Activated CD8-positive, alpha-beta T cell treated with anti-CD3 and anti-CD28 coated beads for 36 hours (primary cell): ENCODE results near the gene SP100. TPM values are rescaled to one million over a fixed set of nuclear protein-coding genes. Genes with fewer than 3 reads are reported as not detected.
A peak's percentile ranks its signal among the peaks of the same experiment; 100 is the strongest.

ENCODE experiments used
- ATAC-seq: fragments of 200-7000 bp; cut with Tn5 transposase; one replicate; pipeline ENCODE4 v1.10.0; 2021; ENCODE audit warnings: mild to moderate bottlenecking, moderate library complexity
- CTCF ChIA-PET: fragments of 350-600 bp; sonication (Branson Sonifier 250); formaldehyde crosslinking; loops from one replicate; lab custom pipeline; 2021; ENCODE audit warnings: antibody characterized with exemption; lab: Charles Lee
- POLR2A ChIA-PET: fragments of 350-600 bp; sonication (Branson Sonifier 250); formaldehyde crosslinking; loops from one replicate; lab custom pipeline; 2021; ENCODE audit warnings: antibody characterized with exemption; lab: Charles Lee
- DNase-seq: peaks from one replicate; pipeline ENCODE4 v3.0.0-alpha.2; 2020
- H3K27ac Mint-ChIP-seq: one replicate; pipeline ENCODE4 v1.8.0; 2021; ENCODE audit warnings: mild to moderate bottlenecking, mixed read lengths
- H3K27me3 Mint-ChIP-seq: one replicate; pipeline ENCODE4 v1.8.0; 2021; ENCODE audit warnings: mixed read lengths
- H3K36me3 Mint-ChIP-seq: one replicate; pipeline ENCODE4 v1.8.0; 2021; ENCODE audit warnings: low read depth, mixed read lengths
- H3K4me1 Mint-ChIP-seq: one replicate; pipeline ENCODE4 v1.8.0; 2021; ENCODE audit warnings: low read depth, mixed read lengths
- H3K4me3 Mint-ChIP-seq: one replicate; pipeline ENCODE4 v1.8.0; 2021; ENCODE audit warnings: mild to moderate bottlenecking, moderate library complexity, mixed read lengths
- H3K9me3 Mint-ChIP-seq: one replicate; pipeline ENCODE4 v1.8.0; 2021; ENCODE audit warnings: mixed read lengths
- intact Hi-C: fragments of 100-400 bp; cut with micrococcal nuclease; formaldehyde crosslinking; loops from one replicate; pipeline ENCODE4 v1.10.0; 2022
- total RNA-seq, 2 experiments: library from RNA; stranded (reverse); gene quantifications; one replicate each; pipeline ENCODE4 v1.2.3, GENCODE V29; 2021
- TF ChIP-seq, protein P1 (sequence below): fragments of 200-600 bp; IDR thresholded peaks from one replicate; pipeline ENCODE4 v1.8.0; 2022; ENCODE audit warnings: antibody characterized with exemption, mild to moderate bottlenecking

SP100 gene
- total RNA-seq, 2 experiments from 2014 or later = 108 TPM

DNA sequence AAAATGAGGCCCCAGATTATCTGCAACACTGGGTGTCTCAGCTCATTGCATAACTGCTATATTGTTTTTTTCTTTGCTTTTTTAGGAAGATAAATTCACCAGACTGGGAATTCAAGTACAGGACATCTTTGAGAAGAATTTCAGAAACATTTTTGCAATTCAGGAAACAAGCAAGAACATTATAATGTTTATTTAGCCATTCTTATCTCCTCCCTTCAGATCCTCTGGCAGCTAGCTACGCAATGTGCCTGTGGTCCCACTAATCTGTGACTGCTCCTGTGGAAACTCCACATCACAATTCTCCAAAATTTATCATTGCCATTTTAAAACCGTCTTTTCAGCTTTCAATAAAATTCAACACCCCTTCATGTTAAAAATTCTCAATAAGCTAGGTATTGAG, 126.8 kb downstream of the SP100 start:
- DNase-seq (no peak), ATAC-seq (no peak)
- Mint-ChIP-seq H3K4me1 (peaks cover 18% of the 10 kb centered on the region), H3K27me3 (no peaks in the 10 kb centered on the region), H3K4me3 (no peak overlapping the region), H3K36me3 (peaks cover 47% of the 10 kb centered on the region), H3K9me3 (peaks cover 12% of the 10 kb centered on the region), H3K27ac (no peak overlapping the region)
- ChIA-PET POLR2A (interaction anchor here (0.7 kb wide), 1 partner anchor 13 kb away, joined by 3 read pairs; no protein-coding TSS in a partner anchor), CTCF (no interaction called here)
- TF ChIP-seq, protein P1, sequence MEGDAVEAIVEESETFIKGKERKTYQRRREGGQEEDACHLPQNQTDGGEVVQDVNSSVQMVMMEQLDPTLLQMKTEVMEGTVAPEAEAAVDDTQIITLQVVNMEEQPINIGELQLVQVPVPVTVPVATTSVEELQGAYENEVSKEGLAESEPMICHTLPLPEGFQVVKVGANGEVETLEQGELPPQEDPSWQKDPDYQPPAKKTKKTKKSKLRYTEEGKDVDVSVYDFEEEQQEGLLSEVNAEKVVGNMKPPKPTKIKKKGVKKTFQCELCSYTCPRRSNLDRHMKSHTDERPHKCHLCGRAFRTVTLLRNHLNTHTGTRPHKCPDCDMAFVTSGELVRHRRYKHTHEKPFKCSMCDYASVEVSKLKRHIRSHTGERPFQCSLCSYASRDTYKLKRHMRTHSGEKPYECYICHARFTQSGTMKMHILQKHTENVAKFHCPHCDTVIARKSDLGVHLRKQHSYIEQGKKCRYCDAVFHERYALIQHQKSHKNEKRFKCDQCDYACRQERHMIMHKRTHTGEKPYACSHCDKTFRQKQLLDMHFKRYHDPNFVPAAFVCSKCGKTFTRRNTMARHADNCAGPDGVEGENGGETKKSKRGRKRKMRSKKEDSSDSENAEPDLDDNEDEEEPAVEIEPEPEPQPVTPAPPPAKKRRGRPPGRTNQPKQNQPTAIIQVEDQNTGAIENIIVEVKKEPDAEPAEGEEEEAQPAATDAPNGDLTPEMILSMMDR = no peak
- intact Hi-C loops = no loop called here

DNA sequence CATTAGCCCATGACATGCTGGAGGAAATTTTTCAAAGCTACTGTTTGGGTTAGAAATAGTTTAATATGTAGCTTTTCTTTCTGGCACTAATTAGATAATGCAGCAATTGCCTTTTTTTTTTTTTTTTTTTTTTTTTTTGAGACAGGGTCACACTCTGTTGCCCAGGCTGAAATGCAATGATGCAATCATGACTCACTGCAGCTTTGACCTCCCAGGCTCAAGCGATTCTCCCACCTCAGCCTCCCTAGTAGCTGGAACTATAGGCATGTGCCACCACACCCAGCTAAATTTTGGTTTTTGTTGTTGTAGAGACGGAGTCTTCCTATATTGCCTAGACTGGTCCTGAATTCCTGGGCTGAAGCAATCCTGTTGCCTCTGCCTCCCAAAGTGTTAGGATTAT, 136.2 kb downstream of the SP100 start:
- CTCF ChIA-PET = interaction anchor here (0.7 kb wide), 1 partner anchor 167 kb away, joined by 3 read pairs; no protein-coding TSS in a partner anchor
- Mint-ChIP-seq H3K9me3 (peaks cover 7% of the 10 kb centered on the region), H3K4me3 (no peak overlapping the region), H3K27me3 (no peaks in the 10 kb centered on the region), H3K4me1 (peaks cover 6% of the 10 kb centered on the region), H3K36me3 (no peaks in the 10 kb centered on the region), H3K27ac (no peak overlapping the region)
- intact Hi-C loops = no loop called here
- TF ChIP-seq, protein P1 = no peak
- ATAC-seq (no peak), DNase-seq (no peak)
- POLR2A ChIA-PET = interaction anchor here (0.8 kb wide), 1 partner anchor 9 kb away, joined by 3 read pairs; no protein-coding TSS in a partner anchor

DNA sequence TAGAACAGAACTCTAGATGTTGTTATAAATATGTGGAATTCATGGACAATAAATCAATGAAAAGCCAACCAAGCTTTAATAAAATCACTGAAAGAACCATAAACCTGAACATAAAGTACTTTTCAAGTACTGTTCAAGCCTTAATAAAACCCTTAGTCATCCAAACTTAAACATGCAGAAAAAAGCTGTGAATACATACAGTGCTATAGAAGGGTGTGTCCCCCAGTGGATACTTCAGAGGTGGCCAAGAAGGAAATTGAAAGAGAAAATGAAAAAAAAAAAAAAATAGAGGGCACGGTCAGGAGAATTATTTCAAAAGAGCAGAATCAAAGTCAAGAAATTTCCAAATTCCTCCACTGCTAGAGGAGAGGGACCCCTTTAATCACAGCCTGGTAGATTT, 141.1 kb downstream of the SP100 start:
- DNase-seq (no peak), ATAC-seq (no peak)
- Mint-ChIP-seq H3K9me3 (peaks cover 7% of the 10 kb centered on the region), H3K27me3 (no peaks in the 10 kb centered on the region), H3K36me3 (no peaks in the 10 kb centered on the region), H3K27ac (no peak overlapping the region), H3K4me3 (no peak overlapping the region), H3K4me1 (peaks cover 6% of the 10 kb centered on the region)
- TF ChIP-seq, protein P1 = no peak
- POLR2A ChIA-PET = interaction anchor here (1.6 kb wide), 1 partner anchor 19 kb away, joined by 4 read pairs; no protein-coding TSS in a partner anchor
- CTCF ChIA-PET = interaction anchor here (0.6 kb wide), 1 partner anchor 293 kb away, joined by 3 read pairs; no protein-coding TSS in a partner anchor
- intact Hi-C loops = no loop called here

DNA sequence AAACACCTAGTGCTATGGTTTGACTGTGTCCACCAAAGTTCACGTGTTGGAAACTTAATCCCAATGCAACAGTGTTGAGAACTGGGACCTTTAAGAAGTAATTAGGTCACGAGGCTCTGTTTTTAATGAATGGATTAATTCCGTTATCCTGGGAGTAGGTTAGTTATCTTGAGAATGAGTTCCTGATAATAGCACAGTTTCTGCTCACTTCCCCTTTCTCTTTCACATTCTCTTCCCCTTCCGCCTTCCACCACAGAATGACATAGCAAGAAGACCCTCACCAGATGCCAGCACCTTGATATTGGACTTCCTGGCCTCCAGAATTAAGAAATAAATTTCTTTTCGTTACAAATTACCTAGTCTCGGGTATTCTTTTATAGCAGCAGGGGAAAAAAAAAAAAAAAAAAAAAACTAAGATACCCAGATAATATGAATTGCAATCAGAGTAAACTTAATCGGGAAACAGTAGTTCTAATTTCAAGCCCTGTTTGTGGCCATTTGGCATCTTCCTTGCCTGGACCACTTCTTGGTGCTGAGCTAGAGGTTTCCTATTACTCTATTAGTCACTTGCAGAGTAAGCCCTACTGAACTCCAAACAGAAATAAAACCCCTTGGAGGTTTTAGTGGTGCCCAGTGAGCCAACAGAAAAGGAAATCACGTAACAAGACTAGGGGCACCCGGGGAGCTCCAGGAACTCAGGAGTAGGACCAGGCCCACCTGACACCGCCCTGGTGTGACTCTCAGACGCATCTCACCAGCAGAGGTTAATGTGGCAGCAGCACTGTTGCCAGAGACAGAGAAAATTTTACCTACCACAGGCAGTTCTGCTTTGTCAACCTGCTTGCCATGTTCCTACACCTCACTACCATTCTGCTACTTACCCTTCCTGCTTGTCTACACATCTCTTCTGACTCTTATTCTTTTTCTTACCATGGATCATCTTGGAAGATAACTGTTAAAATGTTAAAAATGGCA, 149.1 kb downstream of the SP100 start:
- Mint-ChIP-seq H3K4me1 (peaks cover 9% of the 10 kb centered on the region), H3K36me3 (no peaks in the 10 kb centered on the region), H3K9me3 (peaks cover 1% of the 10 kb centered on the region), H3K27me3 (no peaks in the 10 kb centered on the region), H3K27ac (no peak overlapping the region), H3K4me3 (no peak overlapping the region)
- CTCF ChIA-PET = no interaction called here
- ATAC-seq = peak; percentile 42
- intact Hi-C loops = no loop called here
- TF ChIP-seq, protein P1 = no peak
- no peak for DNase-seq
- POLR2A ChIA-PET = no interaction called here

DNA sequence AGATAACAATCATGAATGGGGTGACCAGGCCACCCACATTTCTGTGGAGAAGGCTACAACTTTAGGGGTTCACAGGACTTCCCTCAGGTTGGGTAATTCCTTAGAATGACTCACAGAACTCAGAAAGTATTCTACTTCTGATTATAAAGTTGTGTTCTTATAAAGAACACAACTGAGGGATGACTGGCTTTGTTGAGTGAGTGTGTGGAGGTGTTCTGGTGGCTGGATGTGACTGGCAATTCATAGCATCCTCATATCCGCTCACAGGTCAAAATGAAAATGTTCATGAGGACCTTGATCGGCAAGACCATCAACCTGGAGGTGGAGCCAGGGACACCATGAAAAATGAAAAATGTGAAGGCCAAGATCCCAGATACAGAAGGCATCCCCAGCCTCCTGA, 153.3 kb downstream of the SP100 start:
- ChIA-PET POLR2A (interaction anchor here (1.1 kb wide), 1 partner anchor 40 kb away, joined by 3 read pairs; no protein-coding TSS in a partner anchor), CTCF (no interaction called here)
- H3K4me1 Mint-ChIP-seq = peaks cover 9% of the 10 kb centered on the region
- no peaks in the 10 kb centered on the region for H3K27me3 Mint-ChIP-seq
- no peak overlapping the region for H3K27ac Mint-ChIP-seq
- peak; percentile 39 for ATAC-seq
- no peak for DNase-seq
- no peaks in the 10 kb centered on the region for H3K36me3 Mint-ChIP-seq
- intact Hi-C loops = no loop called here
- TF ChIP-seq, protein P1 = no peak
- H3K4me3 Mint-ChIP-seq = no peak overlapping the region
- H3K9me3 Mint-ChIP-seq = peaks cover 20% of the 10 kb centered on the region
